ENCODE measurements around the gene GDA. TPM values are rescaled to one million over a fixed set of nuclear protein-coding genes. Genes with fewer than 3 reads are reported as not detected.
A peak's percentile ranks its signal among the peaks of the same experiment; 100 is the strongest.
"Not testable (repeated sequence)": the region's sequence is repeated elsewhere in the genome, so short reads cannot be mapped to it uniquely, and the experiment has no call there.

The GDA gene
- total and polyA plus RNA-seq, 5 donors: 0.07 to 0.35 (median 0.14) TPM; not detected in 2

DNA sequence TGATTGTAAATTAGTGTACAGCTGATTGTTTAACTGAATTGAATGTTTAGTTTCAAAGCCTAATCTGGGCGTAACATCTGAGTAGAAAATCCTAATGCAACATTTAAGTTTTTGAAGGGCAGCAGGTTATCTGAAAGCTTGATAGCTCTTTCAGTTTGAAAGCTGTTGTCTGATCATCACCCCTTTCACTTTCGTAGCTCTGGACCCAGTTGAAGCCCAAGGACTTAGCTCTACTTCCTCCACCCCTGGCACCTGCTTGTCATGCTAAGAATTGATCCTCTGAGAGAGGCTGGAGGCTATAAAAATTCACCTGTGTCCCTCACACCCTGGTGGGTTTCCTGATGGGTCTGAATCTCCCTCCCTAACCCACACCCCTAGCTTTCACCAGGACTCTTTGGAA, 129.7 kb downstream of the GDA start:
- WGBS: 82% methylated on average over 2 of the region's 2 CpGs
- ATAC-seq (no peak), DNase-seq (no peak)
- Histone ChIP-seq H3K27ac (ENCODE audit: low read length) (no peak overlapping the region), H3K4me1 (ENCODE audit: control insufficient read depth, insufficient read depth, low read length) (no peaks in the 10 kb centered on the region), H3K9me3 (ENCODE audit: control insufficient read depth, low read length) (no peaks in the 10 kb centered on the region), H3K4me3 (ENCODE audit: low read length) (no peak overlapping the region), H3K27me3 (ENCODE audit: control insufficient read depth, insufficient read depth) (no peaks in the 10 kb centered on the region)
- intact Hi-C loops (cut with DNase I): loop anchor here in 1 of 4 donors (2.0 kb wide), 1 partner anchor 544 kb away; no protein-coding TSS in a partner anchor

DNA sequence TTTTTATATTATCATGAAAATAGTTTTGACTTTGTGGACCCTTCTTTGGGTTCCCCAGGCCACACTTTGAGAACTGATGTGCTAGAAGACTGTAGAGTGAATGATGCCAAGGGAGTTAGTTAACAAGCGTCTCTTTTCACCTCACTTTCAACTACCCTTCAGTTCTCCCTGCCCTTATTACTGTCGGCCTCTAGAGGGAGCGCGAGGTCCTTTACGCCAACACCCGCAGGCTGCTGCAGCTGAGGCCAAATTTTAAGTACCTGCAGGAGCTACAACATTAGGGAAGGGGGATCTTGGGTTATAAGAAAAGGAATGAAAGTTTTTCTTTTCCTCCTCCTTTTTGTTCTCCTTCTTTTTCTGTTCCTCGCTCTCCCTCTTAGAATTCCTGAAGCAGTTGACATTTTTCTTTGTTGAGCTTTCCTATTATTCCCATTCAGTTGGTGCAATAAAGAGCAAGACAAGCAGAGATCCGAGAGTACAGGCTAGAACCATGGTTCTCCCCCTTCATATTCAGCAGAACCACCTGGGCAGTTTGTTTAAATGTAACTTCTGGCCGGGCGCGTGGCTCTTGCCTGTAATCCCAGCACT, 131.8 kb downstream of the GDA start:
- Histone ChIP-seq H3K4me1 (ENCODE audit: control insufficient read depth, insufficient read depth, low read length) (no peaks in the 10 kb centered on the region), H3K27me3 (ENCODE audit: control insufficient read depth, insufficient read depth) (no peaks in the 10 kb centered on the region), H3K9me3 (ENCODE audit: control insufficient read depth, low read length) (no peaks in the 10 kb centered on the region), H3K4me3 (ENCODE audit: low read length) (no peak overlapping the region), H3K27ac (ENCODE audit: low read length) (no peak overlapping the region)
- 36% methylated on average over 11 of the region's 11 CpGs for WGBS
- ATAC-seq (peak; percentile 86 to 88), DNase-seq (peak; percentile 66 to 84 (median 81))
- intact Hi-C loops (cut with DNase I): loop anchor here in 2 of 4 donors (5.0 kb wide), 2 partner anchors 311 to 536 kb away; no protein-coding TSS in a partner anchor

DNA sequence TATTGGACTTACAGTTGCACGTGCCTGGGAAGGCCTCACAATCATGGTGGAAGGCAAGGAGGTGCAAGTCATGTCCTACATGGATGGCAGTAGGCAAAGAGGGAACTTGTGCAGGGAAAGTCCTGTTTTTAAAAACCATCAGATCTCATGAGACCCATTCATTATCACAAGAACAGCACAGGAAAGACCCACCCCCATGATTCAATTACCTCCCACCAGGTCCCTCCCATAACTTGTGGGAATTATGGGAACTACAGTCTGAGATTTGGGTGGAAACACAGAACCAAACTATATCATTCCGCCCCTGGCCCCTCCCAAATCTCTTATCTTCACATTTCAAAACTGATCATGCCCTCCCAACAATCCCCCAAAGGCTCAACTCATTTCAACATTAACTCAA, 140.2 kb downstream of the GDA start:
- ATAC-seq: no peak
- Histone ChIP-seq H3K27ac (ENCODE audit: low read length) (no peak overlapping the region), H3K27me3 (ENCODE audit: control insufficient read depth, insufficient read depth) (no peaks in the 10 kb centered on the region), H3K4me3 (ENCODE audit: low read length) (no peak overlapping the region), H3K4me1 (ENCODE audit: control insufficient read depth, insufficient read depth, low read length) (no peaks in the 10 kb centered on the region), H3K9me3 (ENCODE audit: control insufficient read depth, low read length) (no peaks in the 10 kb centered on the region)
- 81% methylated on average over 2 of the region's 2 CpGs for WGBS
- intact Hi-C loops (cut with DNase I): no loop called here
- no peak for DNase-seq

DNA sequence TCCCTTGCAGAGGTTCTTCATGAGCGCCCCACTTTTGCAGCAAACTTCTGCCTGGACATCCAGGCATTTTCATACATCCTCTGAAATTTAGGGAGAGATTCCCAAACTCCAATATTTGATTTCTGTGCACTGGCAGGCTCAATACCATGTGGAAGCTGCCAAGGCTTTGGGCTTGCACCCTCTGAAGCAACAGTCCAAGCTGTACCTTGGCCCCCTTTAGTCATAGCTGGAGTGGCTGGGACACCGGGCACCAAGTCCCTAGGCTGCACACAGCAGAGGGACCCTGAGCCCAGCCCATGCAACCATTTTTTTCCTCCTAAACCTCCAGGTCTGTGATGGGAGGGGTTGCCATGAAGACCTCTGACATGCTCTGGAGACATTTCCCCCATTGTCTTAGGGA, 141.1 kb downstream of the GDA start:
- DNase-seq (peak in 1 of 3 donors; percentile 13), ATAC-seq (no peak)
- H3K9me3 ChIP-seq (ENCODE audit: control insufficient read depth, low read length): no peaks in the 10 kb centered on the region
- H3K27me3 ChIP-seq (ENCODE audit: control insufficient read depth, insufficient read depth): no peaks in the 10 kb centered on the region
- H3K4me3 ChIP-seq (ENCODE audit: low read length): no peak overlapping the region
- H3K27ac ChIP-seq (ENCODE audit: low read length): no peak overlapping the region
- no peaks in the 10 kb centered on the region for H3K4me1 ChIP-seq (ENCODE audit: control insufficient read depth, insufficient read depth, low read length)
- 96% methylated on average over 2 of the region's 2 CpGs for WGBS
- intact Hi-C loops (cut with DNase I): loop anchor here in 3 of 4 donors (5.0 to 10.0 kb wide), 3 partner anchors 302 to 534 kb away; no protein-coding TSS in a partner anchor

DNA sequence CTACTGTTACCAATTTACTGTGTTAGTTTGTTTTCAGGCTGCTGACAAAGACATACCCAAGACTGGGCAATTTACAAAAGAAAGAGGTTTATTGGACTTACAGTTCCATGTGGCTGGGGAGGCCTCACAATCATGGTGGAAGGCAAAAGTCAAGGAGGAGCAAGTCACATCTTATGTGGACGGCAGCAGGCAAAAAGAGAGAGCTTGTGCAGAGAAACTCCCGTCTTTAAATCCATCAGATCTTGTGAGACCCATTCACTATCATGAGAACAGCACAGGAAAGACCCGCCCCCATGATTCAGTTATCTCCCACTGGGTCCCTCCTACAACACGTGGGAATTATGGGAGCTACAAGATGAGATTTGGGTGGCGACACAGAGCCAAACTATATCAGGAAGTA, 142.3 kb downstream of the GDA start:
- DNase-seq; H3K9me3 ChIP-seq (ENCODE audit: control insufficient read depth, low read length); H3K27ac ChIP-seq (ENCODE audit: low read length); H3K27me3 ChIP-seq (ENCODE audit: control insufficient read depth, insufficient read depth); H3K4me1 ChIP-seq (ENCODE audit: control insufficient read depth, insufficient read depth, low read length); ATAC-seq; H3K4me3 ChIP-seq (ENCODE audit: low read length): not testable (repeated sequence)
- WGBS: 72% methylated on average over 5 of the region's 5 CpGs
- intact Hi-C loops (cut with DNase I): loop anchor here in 3 of 4 donors (5.0 to 10.0 kb wide), 3 partner anchors 301 to 533 kb away; no protein-coding TSS in a partner anchor

DNA sequence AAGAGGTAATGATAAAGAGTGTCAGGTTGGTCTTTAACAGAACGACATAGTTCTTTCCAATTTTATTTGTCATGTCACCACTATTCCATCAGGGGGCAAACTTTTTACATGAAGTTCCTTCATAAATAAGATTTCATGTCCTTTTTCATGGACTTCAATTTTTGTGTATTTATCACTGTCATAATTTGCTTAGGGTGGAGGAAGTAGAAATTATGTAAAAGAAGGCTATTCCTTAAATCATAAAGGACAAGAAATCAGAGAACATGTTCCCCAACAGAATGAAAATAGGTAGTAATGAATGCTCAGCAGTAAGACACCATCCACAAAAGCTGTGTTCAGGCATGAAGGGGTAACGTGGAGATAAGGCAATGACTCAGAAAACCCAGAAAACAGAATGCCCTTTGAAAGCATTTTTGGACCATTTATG, 143.0 kb downstream of the GDA start:
- Histone ChIP-seq H3K27me3 (ENCODE audit: control insufficient read depth, insufficient read depth) (no peaks in the 10 kb centered on the region), H3K4me1 (ENCODE audit: control insufficient read depth, insufficient read depth, low read length) (no peaks in the 10 kb centered on the region), H3K9me3 (ENCODE audit: control insufficient read depth, low read length) (no peaks in the 10 kb centered on the region), H3K4me3 (ENCODE audit: low read length) (no peak overlapping the region), H3K27ac (ENCODE audit: low read length) (no peak overlapping the region)
- intact Hi-C loops (cut with DNase I): loop anchor here (2.0 to 10.0 kb wide), 4 partner anchors 300 to 533 kb away; no protein-coding TSS in a partner anchor
- ATAC-seq (peak; percentile 41 to 48), DNase-seq (no peak)
- WGBS: 19% methylated on average over 2 of the region's 2 CpGs

DNA sequence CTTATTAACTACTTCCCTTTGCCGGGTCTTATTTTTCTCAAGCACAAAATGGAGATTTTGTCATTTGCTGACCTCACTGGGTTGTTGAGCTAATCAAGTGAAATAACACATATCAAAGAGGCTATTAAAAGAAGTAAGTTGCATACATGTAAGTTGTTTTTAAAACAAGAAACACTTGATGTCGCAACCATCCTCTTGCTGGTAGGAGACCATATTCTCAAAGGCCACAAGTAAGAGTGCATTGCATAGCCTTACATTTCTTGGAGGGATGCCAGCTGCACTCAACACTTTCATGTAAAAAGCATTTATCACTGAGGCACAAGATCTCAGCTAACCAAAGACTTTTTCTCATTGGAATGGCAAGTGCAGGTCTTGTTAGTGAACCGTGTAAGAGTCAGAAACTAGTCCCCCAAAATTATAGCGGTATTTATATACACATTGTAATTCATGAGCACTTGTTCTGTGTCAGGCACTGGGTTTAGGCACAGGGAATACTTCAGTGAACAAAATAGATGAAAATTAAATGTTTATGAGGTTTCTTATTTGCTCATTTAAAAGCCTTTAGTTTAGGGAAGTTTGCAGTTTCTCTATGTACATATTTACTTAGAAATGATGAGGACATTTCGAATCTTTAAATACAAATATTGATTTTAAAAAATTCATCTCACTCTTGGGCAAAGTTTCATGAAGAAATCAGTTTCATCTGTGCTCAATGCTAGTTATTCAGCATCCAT, 143.8 kb downstream of the GDA start:
- H3K9me3 ChIP-seq (ENCODE audit: control insufficient read depth, low read length): no peaks in the 10 kb centered on the region
- no peaks in the 10 kb centered on the region for H3K27me3 ChIP-seq (ENCODE audit: control insufficient read depth, insufficient read depth)
- no peaks in the 10 kb centered on the region for H3K4me1 ChIP-seq (ENCODE audit: control insufficient read depth, insufficient read depth, low read length)
- H3K27ac ChIP-seq (ENCODE audit: low read length): no peak overlapping the region
- intact Hi-C loops (cut with DNase I): loop anchor here (2.0 to 10.0 kb wide), 4 partner anchors 299 to 532 kb away; no protein-coding TSS in a partner anchor
- 47% methylated on average over 5 of the region's 5 CpGs for WGBS
- H3K4me3 ChIP-seq (ENCODE audit: low read length): no peak overlapping the region
- ATAC-seq (peak; percentile 32 to 37), DNase-seq (no peak)

DNA sequence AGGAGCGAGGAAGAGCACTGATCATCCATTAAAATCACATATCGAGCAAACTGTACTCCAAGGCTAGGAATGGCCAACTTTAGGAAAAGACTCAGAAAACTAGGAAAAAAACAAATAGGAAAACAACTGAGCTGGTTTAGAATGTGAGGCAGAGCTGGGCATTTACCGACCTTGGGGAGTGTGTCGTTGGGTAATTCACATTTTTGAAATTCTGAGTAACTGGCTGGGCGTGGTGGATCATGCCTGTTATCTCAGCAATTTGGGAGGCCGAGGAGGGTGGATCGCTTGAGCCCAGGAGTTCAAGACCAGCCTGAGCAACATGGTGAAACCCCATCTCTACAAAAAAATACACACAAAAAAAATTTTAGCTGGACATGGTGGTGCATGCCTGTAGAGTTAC, 145.7 kb downstream of the GDA start:
- Histone ChIP-seq H3K27me3 (ENCODE audit: control insufficient read depth, insufficient read depth) (no peaks in the 10 kb centered on the region), H3K4me1 (ENCODE audit: control insufficient read depth, insufficient read depth, low read length) (no peaks in the 10 kb centered on the region), H3K27ac (ENCODE audit: low read length) (no peak overlapping the region), H3K9me3 (ENCODE audit: control insufficient read depth, low read length) (no peaks in the 10 kb centered on the region), H3K4me3 (ENCODE audit: low read length) (no peak overlapping the region)
- WGBS: 58% methylated on average over 7 of the region's 7 CpGs
- DNase-seq (peak in 1 of 3 donors; percentile 9), ATAC-seq (no peak)
- intact Hi-C loops (cut with DNase I): loop anchor here in 3 of 4 donors (5.0 to 10.0 kb wide), 3 partner anchors 297 to 530 kb away; no protein-coding TSS in a partner anchor

DNA sequence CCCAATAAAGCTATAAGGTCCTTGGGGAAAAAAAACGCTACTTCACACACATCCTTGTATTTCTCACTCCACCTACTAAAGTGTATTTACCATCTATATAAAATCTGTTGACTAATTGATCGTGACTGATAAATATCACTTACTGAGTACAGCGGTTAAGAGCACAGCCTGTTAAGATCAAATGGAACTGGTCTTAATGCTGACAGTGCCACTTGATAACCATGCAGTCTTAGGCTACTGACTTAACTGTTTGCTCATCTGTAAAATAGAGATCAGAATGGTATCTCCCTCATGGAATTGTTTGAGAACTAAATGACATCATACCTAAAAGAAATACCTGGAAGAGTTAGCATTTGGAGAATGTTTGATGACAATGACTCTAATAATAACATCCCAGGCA, 148.3 kb downstream of the GDA start:
- ATAC-seq (no peak), DNase-seq (no peak)
- Histone ChIP-seq H3K27ac (ENCODE audit: low read length) (no peak overlapping the region), H3K4me1 (ENCODE audit: control insufficient read depth, insufficient read depth, low read length) (no peaks in the 10 kb centered on the region), H3K4me3 (ENCODE audit: low read length) (no peak overlapping the region), H3K9me3 (ENCODE audit: control insufficient read depth, low read length) (no peaks in the 10 kb centered on the region), H3K27me3 (ENCODE audit: control insufficient read depth, insufficient read depth) (no peaks in the 10 kb centered on the region)
- 81% methylated on average over 3 of the region's 3 CpGs for WGBS
- intact Hi-C loops (cut with DNase I): loop anchor here in 1 of 4 donors (10.0 kb wide), 1 partner anchor 527 kb away; no protein-coding TSS in a partner anchor

DNA sequence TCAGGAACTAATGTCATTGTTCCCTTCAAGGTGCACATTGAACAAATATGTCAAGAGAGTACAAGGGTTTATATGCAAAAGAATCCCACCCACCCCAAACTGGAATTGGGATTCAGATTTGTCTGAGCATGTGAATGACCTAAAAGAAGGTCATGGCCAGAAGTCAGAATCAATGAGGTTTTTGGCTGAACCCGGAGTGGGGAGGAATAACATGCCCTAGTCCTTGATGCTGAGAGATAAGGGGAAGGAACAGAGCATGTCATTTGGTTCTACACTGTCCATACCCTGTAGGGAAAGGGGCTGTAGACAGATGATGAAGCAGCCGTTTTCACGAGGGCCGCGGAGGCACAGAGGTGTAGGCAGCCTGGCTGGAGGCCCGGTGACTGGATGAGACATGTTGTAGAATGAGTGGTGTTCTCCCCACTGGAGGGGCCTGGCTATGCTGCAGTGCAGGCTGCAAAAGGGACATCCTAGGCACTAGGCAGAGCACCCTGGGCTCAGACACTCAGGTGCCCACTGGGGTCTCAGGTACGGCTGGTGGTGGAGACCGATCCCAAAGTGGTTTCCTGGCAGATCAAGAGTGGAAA, 149.9 kb downstream of the GDA start:
- WGBS: 86% methylated on average over 8 of the region's 8 CpGs
- DNase-seq (no peak), ATAC-seq (no peak)
- Histone ChIP-seq H3K9me3 (ENCODE audit: control insufficient read depth, low read length) (no peaks in the 10 kb centered on the region), H3K27me3 (ENCODE audit: control insufficient read depth, insufficient read depth) (no peaks in the 10 kb centered on the region), H3K27ac (ENCODE audit: low read length) (no peak overlapping the region), H3K4me3 (ENCODE audit: low read length) (no peak overlapping the region), H3K4me1 (ENCODE audit: control insufficient read depth, insufficient read depth, low read length) (no peaks in the 10 kb centered on the region)
- intact Hi-C loops (cut with DNase I): loop anchor here in 1 of 4 donors (10.0 kb wide), 1 partner anchor 526 kb away; no protein-coding TSS in a partner anchor

DNA sequence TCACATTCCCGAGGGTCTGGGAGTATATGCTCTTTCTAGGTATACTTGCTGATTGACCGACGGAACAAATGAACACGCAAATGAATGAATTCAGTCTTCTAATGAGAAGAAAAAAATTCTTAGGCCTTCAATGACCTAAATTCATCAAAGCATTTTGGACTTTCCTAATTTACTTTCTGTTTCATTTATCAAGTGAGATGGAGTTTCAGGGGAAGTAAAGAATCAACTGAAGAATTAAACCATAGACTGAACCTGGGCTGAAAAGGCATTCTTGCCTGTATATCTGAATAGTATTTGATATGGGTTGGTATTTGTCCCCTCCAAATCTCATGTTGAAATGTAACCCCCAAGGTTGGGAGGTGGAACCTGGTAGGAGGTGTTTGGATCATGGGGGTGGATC, 151.6 kb downstream of the GDA start:
- DNase-seq (no peak), ATAC-seq (no peak)
- peaks cover 2% of the 10 kb centered on the region for H3K4me1 ChIP-seq (ENCODE audit: control insufficient read depth, insufficient read depth, low read length)
- WGBS: 86% methylated on average over 4 of the region's 4 CpGs
- H3K27ac ChIP-seq (ENCODE audit: low read length): no peak overlapping the region
- no peak overlapping the region for H3K4me3 ChIP-seq (ENCODE audit: low read length)
- H3K27me3 ChIP-seq (ENCODE audit: control insufficient read depth, insufficient read depth): no peaks in the 10 kb centered on the region
- intact Hi-C loops (cut with DNase I): loop anchor here in 1 of 4 donors (10.0 kb wide), 2 partner anchors 54 to 164 kb away; no protein-coding TSS in a partner anchor
- H3K9me3 ChIP-seq (ENCODE audit: control insufficient read depth, low read length): no peaks in the 10 kb centered on the region
